Right lobe of liver (tissue), 6 donors: ENCODE measurements around the gene SLC17A5. TPM values are rescaled to one million over a fixed set of nuclear protein-coding genes. Genes with fewer than 3 reads are reported as not detected.
"Not testable (repeated sequence)": the region's sequence is repeated elsewhere in the genome, so short reads cannot be mapped to it uniquely, and the experiment has no call there.

Experiments
- ATAC-seq, 4 donors: fragments of 200-7000 bp; cut with Tn5 transposase; one replicate each; pipeline ENCODE4 v1.9.1; 2020; ENCODE audit warnings: mild to moderate bottlenecking in 4 of 4, moderate library complexity in 4 of 4
- DNase-seq, 3 donors: peaks; one replicate each; pipeline ENCODE4 v3.0.0-alpha.2; 2020
- H3K27ac ChIP-seq, 3 donors: fragments of 200-600 bp; one replicate each; pipeline ENCODE4 v1.8.0; 2022
- H3K27me3 ChIP-seq, 2 donors: fragments of 200-600 bp; one replicate each; pipeline ENCODE4 v1.8.0; 2022
- H3K36me3 ChIP-seq, 4 donors: fragments of 200-600 bp; sonication (generic) in 1 of 4; one replicate each; pipeline versions ENCODE4 v1.5.1 to v1.8.0; 2017 to 2022; ENCODE audit warnings: control low read depth in 1 of 4
- H3K4me1 ChIP-seq, 4 donors: fragments of 200-600 bp; sonication (generic) in 1 of 4; one replicate each; pipeline versions ENCODE4 v1.5.1 to v1.8.0; 2017 to 2022; ENCODE audit warnings: control low read depth in 1 of 4
- H3K4me3 ChIP-seq, 3 donors: fragments of 200-600 bp; one replicate each; pipeline ENCODE4 v1.8.0; 2022
- H3K9me3 ChIP-seq, 4 donors: fragments of 200-600 bp; sonication (generic) in 1 of 4; one replicate each; pipeline versions ENCODE4 v1.5.1 to v1.8.0; 2017 to 2022; ENCODE audit warnings: control low read depth in 1 of 4
- POLR2A ChIP-seq: fragments of 450-650 bp; IDR thresholded peaks from one replicate; pipeline ENCODE4 v1.6.1; 2017; ENCODE audit warnings: antibody characterized with exemption, mild to moderate bottlenecking
- WGBS: methylation state at CpG from one replicate; pipeline ENCODE4 v1.1.6; 2018; ENCODE audit warnings: low coverage, low lambda C conversion rate; ENCODE audit not compliant: insufficient coverage; ENCODE audit errors: missing lambda C conversion rate; 5-methylcytosine and 5-hydroxymethylcytosine counted together
- intact Hi-C, 2 donors: fragments of 100-400 bp; cut with DNase I; formaldehyde crosslinking; loops; one replicate each; pipeline versions ENCODE4 v1.11.2 to v1.14.1; 2022
- total RNA-seq, 6 experiments: library from RNA; depleted of rRNA in 2 of 6; stranded (reverse); fragments of >200 nt in 2 of 6; fragmentation: NEBNext Ultra II Directional in 3 of 6; extraction: Animal tissue kit (Norgen Biotek cat#: 25700) in 3 of 6; gene quantifications; one replicate each; pipeline versions ENCODE4 v1.1.0 to v1.2.4, GENCODE V29; 2016 to 2023
- TF ChIP-seq, protein P1 (sequence below), 4 donors: fragments of 200-600 bp in 3 of 4; fragments of 450-650 bp in 1 of 4; IDR thresholded peaks; one replicate each; pipeline versions ENCODE4 v1.5.1 to v1.8.0; 2016 to 2022; ENCODE audit warnings: antibody characterized with exemption in 4 of 4, mild to moderate bottlenecking in 2 of 4
- donor health status: DM: no; HTN: yes; CAD: no.
- donor health status: DM: no; HTN: no; CAD: no.
- donor health status: DM: no; HTN: no; CAD: no.
- donor health status: DM: no; HTN: yes; CAD: no.
- donor health status: DM: no; HTN: yes; CAD: no.

Gene SLC17A5
- total RNA-seq, 6 experiments from 2014 or later = 12.8 to 23.9 (median 15.2) TPM

DNA sequence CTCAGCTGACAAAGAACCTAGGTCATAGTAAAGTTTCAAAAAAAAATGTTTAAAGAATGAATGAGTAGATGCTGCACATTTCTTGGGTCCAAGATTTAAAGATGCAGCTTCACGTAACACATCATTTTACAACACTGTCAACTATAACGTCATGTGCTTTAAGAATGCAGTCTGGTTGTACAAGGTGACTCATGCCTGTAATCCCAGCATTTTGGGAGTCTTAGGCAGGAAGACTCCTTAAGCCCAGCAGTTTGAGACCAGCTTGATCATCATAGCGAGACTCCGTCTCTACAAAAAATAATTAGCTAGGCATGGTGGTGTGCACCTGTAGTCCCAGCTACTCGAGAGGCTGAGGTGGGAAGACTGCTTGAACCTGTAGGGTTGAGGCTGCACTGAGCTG is 21.9 kb downstream of the SLC17A5 start:
- DNase-seq = no peak
- Histone ChIP-seq H3K27me3 (no peaks in the 10 kb centered on the region), H3K4me1 (no peaks in the 10 kb centered on the region), H3K27ac (no peak overlapping the region), H3K4me3 (no peak overlapping the region), H3K36me3 (peaks cover 0 to 43% (median 9%) of the 10 kb centered on the region in 4 donors), H3K9me3 (no peaks in the 10 kb centered on the region)
- WGBS = 78% methylated on average over 4 of the region's 5 CpGs
- no peak for TF ChIP-seq POLR2A
- TF ChIP-seq, protein P1, sequence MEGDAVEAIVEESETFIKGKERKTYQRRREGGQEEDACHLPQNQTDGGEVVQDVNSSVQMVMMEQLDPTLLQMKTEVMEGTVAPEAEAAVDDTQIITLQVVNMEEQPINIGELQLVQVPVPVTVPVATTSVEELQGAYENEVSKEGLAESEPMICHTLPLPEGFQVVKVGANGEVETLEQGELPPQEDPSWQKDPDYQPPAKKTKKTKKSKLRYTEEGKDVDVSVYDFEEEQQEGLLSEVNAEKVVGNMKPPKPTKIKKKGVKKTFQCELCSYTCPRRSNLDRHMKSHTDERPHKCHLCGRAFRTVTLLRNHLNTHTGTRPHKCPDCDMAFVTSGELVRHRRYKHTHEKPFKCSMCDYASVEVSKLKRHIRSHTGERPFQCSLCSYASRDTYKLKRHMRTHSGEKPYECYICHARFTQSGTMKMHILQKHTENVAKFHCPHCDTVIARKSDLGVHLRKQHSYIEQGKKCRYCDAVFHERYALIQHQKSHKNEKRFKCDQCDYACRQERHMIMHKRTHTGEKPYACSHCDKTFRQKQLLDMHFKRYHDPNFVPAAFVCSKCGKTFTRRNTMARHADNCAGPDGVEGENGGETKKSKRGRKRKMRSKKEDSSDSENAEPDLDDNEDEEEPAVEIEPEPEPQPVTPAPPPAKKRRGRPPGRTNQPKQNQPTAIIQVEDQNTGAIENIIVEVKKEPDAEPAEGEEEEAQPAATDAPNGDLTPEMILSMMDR (IDR thresholded peaks at IDR 0.05) = no peak
- intact Hi-C loops = no loop called here
- no peak for ATAC-seq

DNA sequence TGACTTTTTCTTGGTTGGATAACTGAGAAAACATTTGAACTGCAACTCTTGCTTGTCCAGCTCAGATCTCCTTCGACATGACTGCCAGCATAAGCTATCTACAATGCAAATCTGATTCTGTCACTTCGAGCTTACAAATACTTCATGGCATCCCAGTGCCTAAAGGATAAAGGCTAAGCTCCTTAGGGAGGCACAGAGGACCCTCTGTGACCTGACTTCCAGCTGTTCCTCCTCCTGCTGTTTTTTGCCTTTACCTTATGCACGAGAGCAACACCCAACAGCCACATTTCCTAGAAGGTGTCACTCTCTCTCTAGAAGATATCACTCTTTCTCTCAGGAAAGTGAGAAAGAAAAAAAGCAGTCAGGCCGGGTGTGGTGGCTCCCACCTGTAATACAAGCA is 23.4 kb downstream of the SLC17A5 start:
- ATAC-seq = no peak
- no peak for DNase-seq
- no peak overlapping the region for H3K4me3 ChIP-seq
- no peak for TF ChIP-seq POLR2A
- TF ChIP-seq, protein P1 (IDR thresholded peaks at IDR 0.05) = no peak
- WGBS = 100% methylated on average over 4 of the region's 4 CpGs
- H3K27me3 ChIP-seq = no peaks in the 10 kb centered on the region
- H3K27ac ChIP-seq = no peak overlapping the region
- peaks cover 0 to 30% (median 4%) of the 10 kb centered on the region in 4 donors for H3K36me3 ChIP-seq
- no peaks in the 10 kb centered on the region for H3K9me3 ChIP-seq
- no peaks in the 10 kb centered on the region for H3K4me1 ChIP-seq
- intact Hi-C loops = no loop called here

DNA sequence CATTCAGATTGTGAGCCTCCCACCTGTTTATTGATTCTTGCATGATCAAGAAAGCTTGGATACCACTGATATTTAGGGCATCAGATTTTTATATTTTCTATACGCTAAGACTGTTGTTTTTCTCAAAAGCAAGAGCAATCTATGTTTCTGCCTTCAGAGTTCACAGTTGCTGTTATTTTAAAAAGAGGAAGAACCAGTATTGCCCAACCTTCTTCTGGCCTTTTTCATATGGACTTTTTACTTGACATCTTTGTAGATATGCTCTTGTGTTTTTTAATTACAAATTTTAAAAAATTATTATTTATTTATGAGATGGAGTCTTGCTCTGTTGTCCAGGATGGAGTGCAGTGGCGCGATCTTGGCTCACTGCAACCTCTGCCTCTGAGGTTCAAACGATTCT is 28.9 kb downstream of the SLC17A5 start:
- no peaks in the 10 kb centered on the region for H3K9me3 ChIP-seq
- WGBS = 90% methylated on average over 4 of the region's 4 CpGs
- peaks cover 0 to 4% (median 0%) of the 10 kb centered on the region in 4 donors for H3K36me3 ChIP-seq
- no peak overlapping the region for H3K27ac ChIP-seq
- no peak for TF ChIP-seq POLR2A
- TF ChIP-seq, protein P1 (IDR thresholded peaks at IDR 0.05) = no peak
- ATAC-seq (no peak), DNase-seq (no peak)
- intact Hi-C loops = no loop called here
- no peaks in the 10 kb centered on the region for H3K4me1 ChIP-seq
- no peak overlapping the region for H3K4me3 ChIP-seq
- no peaks in the 10 kb centered on the region for H3K27me3 ChIP-seq

DNA sequence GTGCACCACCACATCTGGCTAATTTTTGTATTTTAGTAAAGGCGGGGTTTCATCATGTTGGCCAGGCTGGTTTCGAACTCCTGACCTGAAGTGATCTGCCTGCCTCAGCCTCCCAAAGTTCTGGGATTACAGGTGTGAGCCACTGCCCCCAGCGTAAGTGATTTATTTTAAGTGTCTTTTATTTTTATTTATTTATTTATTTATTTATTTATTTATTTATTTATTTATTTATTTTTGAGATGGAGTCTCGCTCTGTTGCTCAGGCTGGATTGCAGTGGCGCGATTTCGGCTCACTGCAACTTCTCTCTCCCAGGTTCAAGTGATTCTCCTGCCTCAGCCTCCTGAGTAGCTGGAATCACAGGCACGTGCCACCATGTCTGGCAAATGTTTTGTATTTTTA is 30.3 kb downstream of the SLC17A5 start:
- ATAC-seq, DNase-seq, intact Hi-C loops, H3K27me3 ChIP-seq, H3K4me1 ChIP-seq, H3K9me3 ChIP-seq, H3K4me3 ChIP-seq, H3K27ac ChIP-seq, H3K36me3 ChIP-seq: not testable (repeated sequence)
- WGBS = 81% methylated on average over 8 of the region's 8 CpGs

DNA sequence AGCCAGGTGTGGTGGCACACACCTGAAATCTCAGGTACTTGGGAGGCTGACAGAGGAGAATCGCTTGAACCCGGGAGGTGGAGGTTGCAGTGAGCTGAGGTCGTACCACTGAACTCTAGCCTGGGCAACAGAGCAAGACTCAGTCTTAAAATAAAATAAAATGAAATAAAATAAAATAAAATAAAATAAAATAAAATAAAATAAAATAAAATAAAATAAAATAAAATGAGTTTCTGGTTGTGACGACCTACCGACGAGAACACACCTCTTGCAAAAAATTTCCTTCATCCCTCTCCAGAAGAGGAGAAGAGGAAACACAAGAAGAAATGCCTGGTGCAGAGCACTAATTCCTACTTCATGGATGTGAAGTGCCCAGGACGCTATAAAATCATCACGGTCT is 35.7 kb downstream of the SLC17A5 start:
- peaks cover 0 to 15% (median 5%) of the 10 kb centered on the region in 4 donors for H3K36me3 ChIP-seq

DNA sequence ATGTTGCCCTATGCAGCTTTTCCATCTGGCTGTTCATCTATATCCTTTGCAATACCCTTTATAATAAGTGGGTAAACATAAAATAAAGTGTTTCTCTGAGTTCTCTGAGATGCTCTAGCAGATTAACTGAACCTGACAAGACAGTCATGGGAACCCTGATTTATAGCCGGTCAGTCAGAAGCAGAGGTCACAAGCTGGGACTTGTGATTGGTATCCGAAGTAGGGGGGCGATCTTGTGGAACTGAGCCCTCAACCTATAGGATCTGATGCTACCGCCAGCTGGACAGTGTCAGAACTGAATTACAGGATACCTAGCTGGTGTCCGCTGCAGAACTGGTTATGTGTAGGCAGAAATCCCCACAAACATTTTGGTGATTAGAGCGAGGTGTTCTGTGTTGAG is 39.0 kb downstream of the SLC17A5 start:
- Histone ChIP-seq H3K27ac (no peak overlapping the region), H3K27me3 (no peaks in the 10 kb centered on the region), H3K4me3 (no peak overlapping the region), H3K36me3 (peaks cover 0 to 15% (median 3%) of the 10 kb centered on the region in 4 donors), H3K4me1 (peaks cover 0 to 2% (median 0%) of the 10 kb centered on the region in 4 donors), H3K9me3 (no peaks in the 10 kb centered on the region)
- ATAC-seq (no peak), DNase-seq (no peak)
- TF ChIP-seq, protein P1 (IDR thresholded peaks at IDR 0.05) = no peak
- TF ChIP-seq POLR2A = no peak
- intact Hi-C loops = loop anchor here in 1 of 2 donors (10.0 kb wide), 1 partner anchor 100 kb away; no protein-coding TSS in a partner anchor
- WGBS = 81% methylated on average over 6 of the region's 6 CpGs

More for the DNA sequence above, 35.7 kb downstream of the SLC17A5 start:
- 88% methylated on average over 8 of the region's 8 CpGs for WGBS
- intact Hi-C loops = loop anchor here in 1 of 2 donors (10.0 kb wide), 1 partner anchor 103 kb away; no protein-coding TSS in a partner anchor
- not testable (repeated sequence) for DNase-seq, H3K4me1 ChIP-seq, H3K9me3 ChIP-seq, H3K4me3 ChIP-seq, H3K27ac ChIP-seq, H3K27me3 ChIP-seq, ATAC-seq
